GM12878 (cell line): ENCODE measurements around the gene LMOD3. TPM values are rescaled to one million over a fixed set of nuclear protein-coding genes. Genes with fewer than 3 reads are reported as not detected.

Experiments used
- ATAC-seq: fragments of 200-7000 bp; cut with Tn5 transposase; 3 replicates; pipeline ENCODE4 v1.9.1; 2020; ENCODE audit warnings: mild to moderate bottlenecking, moderate library complexity
- BruUV-seq: library from RNA; stranded (reverse); fragments of 400-500 nt; replicated peaks from 2 replicates; lab custom pipeline; 2021; lab: Mats Ljungman, UMichigan
- CTCF ChIA-PET: fragments of 300-600 bp; sonication (Branson Sonifier 250); formaldehyde crosslinking; extraction: SDS; loops from one replicate; lab custom pipeline; 2021; ENCODE audit warnings: inconsistent platforms; lab: Yijun Ruan, JAX
- POLR2A ChIA-PET: fragments of 350-600 bp; formaldehyde crosslinking; extraction: SDS; loops from one replicate; lab custom pipeline; 2021; ENCODE audit warnings: inconsistent platforms; lab: Charles Lee
- RAD21 ChIA-PET: fragments of 300-600 bp; sonication (Branson Sonifier 250); formaldehyde crosslinking; loops from one replicate; lab custom pipeline; 2023; ENCODE audit warnings: antibody characterized with exemption; ENCODE audit not compliant: unreplicated experiment; lab: Charles Lee
- SMC1A ChIA-PET: fragments of 300-600 bp; sonication (Branson Sonifier 250); formaldehyde crosslinking; loops from one replicate; lab custom pipeline; 2023; ENCODE audit not compliant: unreplicated experiment, uncharacterized antibody; lab: Charles Lee
- DNase-seq: peaks from one replicate; pipeline ENCODE4 v3.0.0-alpha.2; 2011; ENCODE audit warnings: low read depth, low spot score
- FAIRE-seq: peaks from 3 replicates; lab custom pipeline; 2011; peaks lifted over from hg19 to GRCh38; lab: Jason Lieb, UNC
- H2AFZ ChIP-seq: 2 replicates; pipeline ENCODE4 v1.6.0; 2011; ENCODE audit warnings: low read depth, low read length, control low read depth; ENCODE audit not compliant: control insufficient read depth
- H3K27ac ChIP-seq: 2 replicates; pipeline ENCODE4 v1.5.1; 2011; ENCODE audit warnings: control low read depth; ENCODE audit not compliant: control insufficient read depth, insufficient read depth
- H3K27me3 ChIP-seq, 2 experiments: replicated peaks in 1 of 2; 2 replicates each; pipeline versions ENCODE4 v1.6.0 to v1.6.1; 2011; ENCODE audit warnings: low read length in 1 of 2; ENCODE audit not compliant: control insufficient read depth in 2 of 2, insufficient read depth in 2 of 2
- H3K36me3 ChIP-seq, 2 experiments: 2 replicates each; pipeline ENCODE4 v1.5.1; 2011; ENCODE audit warnings: low read length in 1 of 2; ENCODE audit not compliant: control insufficient read depth in 2 of 2, insufficient read depth in 2 of 2
- H3K4me1 ChIP-seq: 2 replicates; pipeline ENCODE4 v1.6.1; 2011; ENCODE audit warnings: mild to moderate bottlenecking, low read length, moderate library complexity, mixed read lengths; ENCODE audit not compliant: control insufficient read depth, insufficient read depth
- H3K4me2 ChIP-seq: 2 replicates; pipeline ENCODE4 v1.6.0; 2011; ENCODE audit warnings: control low read depth; ENCODE audit not compliant: control insufficient read depth, insufficient read depth
- H3K4me3 ChIP-seq: fragments of 200-600 bp; sonication (generic); 2 replicates; pipeline ENCODE4 v1.5.1; 2016
- H3K79me2 ChIP-seq: 2 replicates; pipeline ENCODE4 v1.6.0; 2011; ENCODE audit warnings: low read length; ENCODE audit not compliant: control insufficient read depth, insufficient read depth
- H3K9ac ChIP-seq: 2 replicates; pipeline ENCODE4 v1.8.0; 2011; ENCODE audit warnings: low read length, control low read depth, mixed read lengths; ENCODE audit not compliant: control insufficient read depth, insufficient read depth
- H3K9me3 ChIP-seq: replicated peaks from 3 replicates; pipeline ENCODE4 v1.5.1; 2011; ENCODE audit warnings: mild to moderate bottlenecking, low read length; ENCODE audit not compliant: control insufficient read depth, insufficient read depth
- H4K20me1 ChIP-seq: 2 replicates; pipeline ENCODE4 v1.6.0; 2011; ENCODE audit not compliant: control insufficient read depth, insufficient read depth
- CHD1 ChIP-seq: IDR thresholded peaks from 2 replicates; pipeline ENCODE4 v1.6.1; 2012; ENCODE audit warnings: low read depth, low read length, improper control_type of control experiment
- PBX3 ChIP-seq: IDR thresholded peaks from 2 replicates; pipeline ENCODE4 v1.6.1; 2011; ENCODE audit warnings: mild to moderate bottlenecking, low read depth, low read length, moderate library complexity; ENCODE audit not compliant: insufficient replicate concordance
- PML ChIP-seq: IDR thresholded peaks from 2 replicates; pipeline ENCODE4 v1.6.1; 2012; ENCODE audit warnings: low read length, inconsistent platforms
- TCF7 ChIP-seq: IDR thresholded peaks from 2 replicates; pipeline ENCODE4 v1.6.1; 2014; ENCODE audit warnings: antibody characterized with exemption, borderline replicate concordance
- ZNF24 ChIP-seq: fragments of 450-650 bp; IDR thresholded peaks from 2 replicates; pipeline ENCODE4 v1.6.1; 2017; ENCODE audit warnings: antibody characterized with exemption, mild to moderate bottlenecking
- WGBS: methylation state at CpG from one replicate; pipeline ENCODE4 v1.1.6; 2016; ENCODE audit warnings: low lambda C conversion rate; ENCODE audit not compliant: insufficient replicate concordance, insufficient coverage; ENCODE audit errors: missing lambda C conversion rate; 5-methylcytosine and 5-hydroxymethylcytosine counted together
- in situ Hi-C: fragments of 300-500 bp; cut with MboI; formaldehyde crosslinking; loops from 9 replicates; pipeline ENCODE4 v1.14.3; 2018; ENCODE audit warnings: mixed read lengths
- intact Hi-C: fragments of 100-400 bp; cut with micrococcal nuclease; formaldehyde crosslinking; loops from one replicate; pipeline ENCODE4 v1.14.2; 2022; ENCODE audit not compliant: unreplicated experiment
- polyA plus RNA-seq, 11 experiments: library from polyadenylated mRNA; depleted of rRNA in 4 of 11; unstranded in 6 of 11; stranded (reverse) in 5 of 11; fragments of >200 nt; fragmentation: Nextera tagmentation in 4 of 11; fragmentation: Illumina TruSeq in 1 of 11; extraction: Ambion mirVana in 4 of 11; extraction: Trizol in 1 of 11; gene quantifications; 1 replicate in 1 of 11; 2 replicates in 10 of 11; pipeline versions ENCODE4 v1.2.1 to v1.2.3, GENCODE V29; 2011 to 2016; ENCODE audit warnings: inconsistent platforms in 2 of 11, missing spikeins in 2 of 11, low read depth in 1 of 11
- total RNA-seq, 4 experiments: library from RNA; depleted of rRNA in 3 of 4; stranded (reverse); fragments of >200 nt in 3 of 4; fragmentation: Illumina TruSeq in 1 of 4; extraction: Trizol in 1 of 4; gene quantifications; 2 replicates each; pipeline versions ENCODE4 v1.2.1 to v1.2.3, GENCODE V29; 2013 to 2021

The LMOD3 gene
- total and polyA plus RNA-seq, 10 of the 15 experiments (the other 5 are each of a cell fraction or from before 2014, with no cell fraction given) = 0.04 to 0.20 (median 0.09) TPM; not detected in 1

DNA sequence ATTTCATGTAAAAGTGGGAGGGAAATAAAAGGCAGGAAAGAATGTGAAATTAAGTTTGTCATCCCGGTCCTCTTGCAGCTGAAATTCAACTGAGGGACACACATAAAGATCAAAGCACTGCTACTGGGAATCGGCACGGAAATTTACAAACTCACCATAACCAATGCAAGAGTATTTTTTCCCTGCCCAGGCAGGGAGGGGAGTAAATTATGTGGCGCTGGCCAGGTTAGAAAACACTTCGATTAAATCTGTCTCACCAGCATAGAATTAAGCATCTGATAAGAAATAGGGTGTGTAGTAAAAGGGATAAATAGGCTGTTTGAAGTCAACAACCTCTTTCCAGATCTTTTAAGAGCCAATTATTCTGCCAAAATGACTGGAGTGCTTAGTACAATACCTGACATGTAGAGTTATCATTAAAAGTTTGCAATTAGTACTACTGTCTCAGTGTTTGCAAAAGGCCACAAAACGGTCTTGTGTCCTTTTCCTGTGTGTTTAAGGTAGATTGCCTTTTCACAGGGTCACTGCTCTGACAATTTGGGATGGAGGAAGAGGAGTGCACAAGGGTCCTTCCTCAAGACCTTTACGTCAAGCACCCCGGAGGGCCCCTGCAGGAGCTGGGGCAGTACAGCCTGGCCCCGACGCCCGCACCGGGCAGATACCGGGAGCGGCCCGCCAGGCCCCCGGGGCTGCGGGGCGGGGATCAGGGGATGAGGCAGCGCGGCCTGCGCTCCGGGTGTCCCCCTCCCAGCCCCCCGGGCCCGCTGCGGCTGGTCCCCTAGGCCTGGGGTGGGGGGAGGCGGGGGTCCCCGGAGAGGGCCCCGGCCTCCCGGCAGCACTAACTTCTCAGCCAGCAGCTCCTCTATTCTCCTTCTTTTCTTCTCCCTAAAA, 42.9 kb downstream of the LMOD3 start:
- Histone ChIP-seq H3K27me3 (no peaks in the 10 kb centered on the region), H3K36me3 (no peaks in the 10 kb centered on the region), H3K27ac (peak overlapping the region; percentile 51), H3K9me3 (no peaks in the 10 kb centered on the region), H3K9ac (peak overlapping the region; percentile 77), H3K4me3 (peak overlapping the region; percentile 89), H3K4me1 (peaks cover 31% of the 10 kb centered on the region), H3K79me2 (peaks cover 40% of the 10 kb centered on the region), H3K4me2 (peak overlapping the region; percentile 64), H2AFZ (no peak overlapping the region), H4K20me1 (no peaks in the 10 kb centered on the region)
- intact Hi-C loops = loop anchor here (5.0 to 10.0 kb wide), 2 partner anchors 123 to 1425 kb away; partner anchors contain the start of gene SUCLG2
- CTCF ChIA-PET = no interaction called here
- DNase-seq (no peak), ATAC-seq (peak; percentile 25), FAIRE-seq (no peak)
- SMC1A ChIA-PET = interaction anchor here (0.7 to 19.6 kb wide), 7 partner anchors 9 to 56 kb away, joined by 3 to 234 read pairs (median 5); partner anchors contain the start of gene TMF1
- TSS peak; percentile 72 for BruUV-seq
- POLR2A ChIA-PET = interaction anchor here (1.9 to 4.2 kb wide), 3 partner anchors 10 to 28 kb away, joined by 5 to 14 read pairs (median 10); partner anchors contain the start of gene TMF1
- RAD21 ChIA-PET = interaction anchor here (1.0 to 7.2 kb wide), 6 partner anchors 10 to 39 kb away, joined by 3 to 78 read pairs (median 6); no protein-coding TSS in a partner anchor
- 0 out of 2 replicates have a peak, but pooled peaks have one; percentile 16 for TF ChIP-seq TCF7
- no peak for TF ChIP-seq PBX3
- no peak for TF ChIP-seq ZNF24
- 0 out of 2 replicates have a peak, but pooled peaks have one; percentile 73 for TF ChIP-seq CHD1
- TF ChIP-seq PML = 0 out of 2 replicates have a peak, but pooled peaks have one; percentile 3
- in situ Hi-C loops = no loop called here
- under 1% methylated on average over 24 of the region's 29 CpGs for WGBS
